HG02885 (cell line): Measurements from ENCODE around the gene RBM47.
"Not testable (repeated sequence)": the region's sequence is repeated elsewhere in the genome, so short reads cannot be mapped to it uniquely, and the experiment has no call there.

Source experiments
- ATAC-seq: cut with Tn5 transposase; IDR thresholded peaks from one replicate; pipeline ENCODE4 v1.9.1; 2021; ENCODE audit warnings: mild to moderate bottlenecking; ENCODE audit not compliant: unreplicated experiment, poor library complexity

The RBM47 gene

GRCh38 chr4:40570348-40571077 lies 59.2 kb downstream of the RBM47 start:
- ATAC-seq: no peak

- peak; percentile 48 for ATAC-seq
Measured at GRCh38 chr4:40564815-40565483, 64.7 kb downstream of the RBM47 start.

GRCh38 chr4:40564004-40564403 lies 65.7 kb downstream of the RBM47 start:
- ATAC-seq: no peak

DNA sequence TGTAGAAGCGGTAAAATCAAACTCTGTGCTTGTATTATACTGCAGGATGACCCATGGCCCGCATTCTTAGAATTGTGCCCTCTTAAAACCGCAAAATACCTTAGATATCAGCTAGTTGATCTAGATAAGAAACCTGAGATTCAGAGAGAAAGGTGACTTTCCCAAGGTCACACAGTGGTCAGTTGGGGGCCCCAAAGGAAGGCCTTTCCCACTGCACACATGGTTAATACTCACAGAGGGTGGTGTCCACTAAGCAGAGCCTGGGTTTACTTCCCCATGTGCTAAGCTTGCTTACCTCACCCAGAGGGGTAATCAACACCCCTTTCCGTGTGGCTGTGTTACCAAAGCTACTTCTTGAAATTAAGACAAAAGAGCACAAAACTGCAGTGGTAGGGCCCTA lies 66.3 kb downstream of the RBM47 start:
- no peak for ATAC-seq

- no peak for ATAC-seq
Measured at GRCh38 chr4:40562681-40563080, 67.0 kb downstream of the RBM47 start.

- ATAC-seq: no peak
Measured at GRCh38 chr4:40562208-40562607, 67.5 kb downstream of the RBM47 start.

DNA sequence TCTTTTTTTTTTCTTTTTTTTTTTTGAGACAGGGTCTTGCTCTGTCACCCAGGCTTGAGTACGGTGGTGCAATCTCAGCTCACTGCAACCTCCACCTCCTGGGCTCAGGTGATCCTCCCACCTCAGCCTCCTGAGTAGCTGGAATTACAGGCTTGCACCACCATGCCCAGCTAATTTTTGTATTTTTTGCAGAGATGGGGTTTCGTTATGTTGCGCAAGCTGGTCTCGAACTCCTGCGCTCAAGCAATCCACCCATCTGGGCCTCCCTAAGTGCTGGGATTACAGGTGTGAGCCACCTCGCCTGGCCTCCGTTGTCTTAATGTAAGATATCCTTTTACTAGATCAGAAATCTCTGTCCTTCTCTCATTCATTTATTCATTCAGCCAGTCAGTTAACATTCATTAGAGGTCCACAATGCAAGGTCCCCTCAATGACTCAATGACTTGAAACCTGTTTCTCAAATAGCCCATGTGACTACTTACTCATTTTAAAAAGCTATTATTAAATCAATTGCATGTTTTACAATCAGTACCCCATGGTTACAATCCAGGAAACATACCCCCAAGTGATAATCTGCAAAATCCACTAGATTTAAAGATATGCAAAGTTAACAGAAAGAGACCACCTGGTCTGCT lies 68.0 kb downstream of the RBM47 start:
- ATAC-seq: not testable (repeated sequence)

- peak; percentile 77 for ATAC-seq
Measured at GRCh38 chr4:40559585-40560465, 69.8 kb downstream of the RBM47 start.

DNA sequence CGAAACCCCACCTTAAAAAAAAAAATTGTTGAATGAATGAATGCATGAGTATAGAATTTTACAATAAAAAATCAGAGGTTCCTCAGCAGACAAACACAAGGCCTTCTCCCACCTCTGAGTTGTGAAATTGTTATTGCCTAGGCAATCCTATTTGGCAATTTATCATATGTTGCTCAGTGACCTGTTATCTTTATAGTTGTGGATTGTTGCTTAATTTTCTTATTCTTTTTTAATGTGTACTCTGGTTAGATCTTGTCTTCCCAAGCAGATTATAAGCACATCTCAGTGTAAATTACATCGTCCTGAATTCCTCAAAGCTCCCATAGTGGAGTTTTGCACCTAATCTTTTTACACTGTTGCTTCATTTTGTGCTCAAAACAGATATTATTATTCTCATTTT lies 71.9 kb downstream of the RBM47 start:
- ATAC-seq: no peak

- no peak for ATAC-seq
Measured at GRCh38 chr4:40555176-40555900, 74.3 kb downstream of the RBM47 start.

DNA sequence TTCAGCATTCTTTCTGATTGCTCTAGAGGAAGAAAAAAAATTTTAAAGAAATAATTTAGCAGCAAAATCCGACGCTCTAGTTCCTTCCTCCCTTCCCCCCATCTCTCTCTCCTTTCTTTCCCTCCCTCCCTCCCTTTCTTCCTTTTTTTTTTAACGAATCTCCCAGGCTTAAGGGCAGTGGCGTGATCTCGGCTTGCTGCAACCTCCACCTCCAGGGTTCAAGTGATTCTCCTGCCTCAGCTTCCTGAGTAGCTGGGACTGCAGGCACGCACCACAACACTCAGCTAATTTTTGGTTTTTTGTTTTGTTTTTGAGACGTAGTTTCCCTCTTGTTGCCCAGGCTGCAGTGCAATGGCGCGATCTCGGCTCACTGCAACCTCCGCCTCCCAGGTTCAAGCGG lies 75.0 kb downstream of the RBM47 start:
- ATAC-seq: not testable (repeated sequence)

DNA sequence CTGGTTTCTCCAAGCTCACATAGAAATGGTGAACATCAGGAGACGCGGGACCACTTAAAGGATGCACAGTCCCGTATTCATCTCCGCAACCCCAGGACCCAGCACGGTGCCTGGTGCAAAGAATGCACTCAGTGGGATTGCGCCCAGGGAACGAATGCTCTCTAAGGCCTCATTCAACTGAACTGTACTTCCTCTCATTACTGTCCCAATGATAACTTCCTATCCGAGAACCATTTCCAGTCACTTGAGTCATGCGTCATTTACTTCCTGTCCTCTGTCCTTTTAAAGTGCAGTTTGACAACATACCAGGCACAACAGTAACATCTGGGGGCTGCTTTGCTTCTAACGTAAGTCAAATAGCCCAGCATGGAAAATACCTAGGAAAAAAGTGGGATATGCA lies 75.7 kb downstream of the RBM47 start:
- ATAC-seq: peak; percentile 34

DNA sequence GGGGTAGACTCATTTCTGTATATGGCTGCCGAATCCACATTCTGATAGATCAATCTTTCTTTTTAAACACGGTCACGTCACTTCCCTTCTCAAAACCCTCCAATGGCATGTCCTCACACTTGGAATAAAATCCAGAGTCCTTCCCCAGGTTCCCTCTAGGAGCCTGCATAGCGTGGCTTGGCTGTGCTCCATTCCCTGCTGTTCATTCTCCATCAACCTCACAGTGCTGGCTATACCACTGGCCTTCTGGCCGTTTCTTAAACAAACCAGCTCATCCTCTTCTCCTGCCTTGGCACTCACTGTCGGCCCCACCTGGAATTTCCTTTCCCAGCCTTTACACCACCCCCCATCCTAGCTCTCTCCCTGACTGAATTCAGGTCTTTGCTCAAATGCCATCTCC lies 77.1 kb downstream of the RBM47 start:
- no peak for ATAC-seq

GRCh38 chr4:40551568-40552136 lies 78.0 kb downstream of the RBM47 start:
- not testable (repeated sequence) for ATAC-seq

DNA sequence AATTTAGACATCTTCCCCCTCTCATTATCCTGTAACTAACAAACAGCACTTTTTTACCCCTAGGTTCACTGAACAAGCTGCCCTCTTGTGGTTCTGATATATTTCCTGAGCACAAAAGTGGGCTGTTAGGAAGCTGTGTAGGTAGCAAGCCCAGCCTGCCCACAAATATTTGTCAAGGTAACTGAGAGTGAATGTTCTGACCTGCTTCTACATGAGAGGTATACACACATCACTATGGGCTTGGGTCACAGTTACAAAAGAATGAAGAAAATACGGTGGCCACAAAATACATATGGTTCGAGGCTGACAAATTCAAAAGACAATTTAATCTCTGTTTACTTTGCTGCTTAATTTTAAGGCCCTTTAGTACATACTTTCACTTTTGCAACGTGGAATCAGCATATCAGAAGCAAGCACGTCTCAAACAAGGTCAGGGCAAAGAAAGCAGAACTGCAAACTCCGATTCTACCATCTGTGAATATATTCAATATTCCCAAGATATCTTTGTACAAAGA lies 78.7 kb downstream of the RBM47 start:
- peak; percentile 83 for ATAC-seq

- no peak for ATAC-seq
Measured at GRCh38 chr4:40550196-40550595, 79.5 kb downstream of the RBM47 start.

DNA sequence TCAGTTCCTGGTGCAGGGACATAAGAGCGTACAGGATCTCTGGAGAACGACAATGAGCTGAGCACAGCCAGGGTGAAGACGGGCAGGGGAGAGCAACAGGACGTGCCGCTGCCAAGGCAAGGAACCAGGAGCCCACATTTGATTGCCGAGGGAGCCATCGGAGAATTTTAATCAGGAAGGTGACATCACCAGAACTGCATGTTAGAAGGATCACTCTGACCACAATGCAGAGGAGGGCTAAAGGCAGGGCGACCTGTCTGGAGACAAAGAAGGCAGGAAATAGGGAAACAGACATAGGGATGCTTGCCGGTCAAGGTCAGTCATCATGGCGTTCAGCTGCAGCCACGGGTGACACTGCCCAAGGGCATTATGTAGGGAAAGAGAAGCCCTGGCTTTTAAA lies 81.4 kb downstream of the RBM47 start:
- no peak for ATAC-seq

DNA sequence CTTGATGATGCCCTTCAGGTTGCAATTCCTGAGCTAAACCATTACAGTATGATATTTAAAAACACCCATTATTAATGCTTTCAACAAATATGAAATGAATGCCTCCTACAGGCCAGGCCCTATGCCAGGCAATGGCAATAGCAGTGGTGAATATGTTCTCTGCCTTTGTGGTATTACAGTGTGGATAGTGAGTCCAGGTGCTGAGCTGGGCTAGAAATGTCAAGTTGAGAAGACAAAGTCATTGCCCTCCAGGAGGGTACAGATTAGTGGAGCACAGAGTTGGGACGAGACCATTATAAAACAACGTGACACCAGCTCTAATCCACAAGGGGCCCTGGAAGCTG lies 81.9 kb downstream of the RBM47 start:
- ATAC-seq: no peak

DNA sequence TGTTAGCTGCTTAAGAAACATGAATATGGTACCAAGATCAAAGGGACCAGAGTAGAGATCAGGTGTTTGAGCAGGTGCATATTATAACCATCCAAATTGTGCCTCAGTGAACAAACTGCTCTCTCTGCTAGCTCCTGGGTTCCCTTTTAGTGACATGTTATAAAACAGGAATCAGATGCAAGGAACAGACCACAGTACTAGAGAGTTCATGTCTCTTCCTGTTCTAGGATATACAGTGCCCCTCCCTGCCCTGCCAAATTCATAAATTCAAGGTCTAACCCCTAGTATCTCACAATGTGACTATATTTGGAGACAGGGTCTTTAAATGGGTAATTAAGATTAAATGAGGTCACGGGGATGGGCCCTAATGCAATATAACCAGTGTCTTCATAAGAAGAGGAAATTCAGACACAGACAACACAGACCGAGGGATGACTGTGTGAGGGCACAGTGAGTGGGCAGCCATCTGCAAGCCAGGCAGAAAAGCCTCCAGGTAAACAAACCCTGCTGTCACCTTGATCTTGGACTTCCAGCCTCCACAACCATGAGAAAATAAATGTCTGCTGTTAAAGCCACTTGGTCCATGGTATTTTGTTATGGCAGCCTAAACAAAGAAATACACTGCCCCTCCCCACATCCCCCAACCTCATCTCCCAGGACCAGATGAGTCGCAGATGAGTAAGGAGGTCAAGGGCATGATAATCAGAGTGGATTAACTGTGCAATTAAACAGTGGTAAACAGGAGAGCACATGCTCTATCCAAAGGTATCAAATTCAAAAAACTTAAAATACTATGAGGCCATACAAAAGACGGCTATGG lies 82.5 kb downstream of the RBM47 start:
- ATAC-seq: no peak
